Measurements from ENCODE around the gene INPP5D.

Gene INPP5D

GRCh38 chr2:233060980-233061590 is 943 bp downstream of the INPP5D start:
- no peak for TF ChIP-seq CTCF (IDR thresholded peaks at IDR 0.05; ENCODE audit: low read depth, low read length)
- DNase-seq (ENCODE audit: low read depth in 2 of 2) = no peak
- no peak overlapping the region for H3K4me3 ChIP-seq (replicated peaks in 1 of 2; ENCODE audit: low read depth in 2 of 2, low read length in 2 of 2)

GRCh38 chr2:233061591-233062450 is 1.7 kb downstream of the INPP5D start:
- peak; percentile 5 to 18 for DNase-seq (ENCODE audit: low read depth in 2 of 2)
- H3K4me3 ChIP-seq (replicated peaks in 1 of 2; ENCODE audit: low read depth in 2 of 2, low read length in 2 of 2) = no peak overlapping the region
- peak; percentile 10 for TF ChIP-seq CTCF (IDR thresholded peaks at IDR 0.05; ENCODE audit: low read depth, low read length)

- TF ChIP-seq CTCF (IDR thresholded peaks at IDR 0.05; ENCODE audit: low read depth, low read length) = no peak
- DNase-seq (ENCODE audit: low read depth in 2 of 2) = no peak
- H3K4me3 ChIP-seq (replicated peaks in 1 of 2; ENCODE audit: low read depth in 2 of 2, low read length in 2 of 2) = no peak overlapping the region
These were observed 2.3 kb downstream of the INPP5D start for GRCh38 chr2:233062451-233062850.

- no peak overlapping the region for H3K4me3 ChIP-seq (replicated peaks in 1 of 2; ENCODE audit: low read depth in 2 of 2, low read length in 2 of 2)
- DNase-seq (ENCODE audit: low read depth in 2 of 2) = no peak
- TF ChIP-seq CTCF (IDR thresholded peaks at IDR 0.05; ENCODE audit: low read depth, low read length) = no peak
These were observed 2.8 kb downstream of the INPP5D start for GRCh38 chr2:233062946-233063268.

GRCh38 chr2:233063269-233063975 is 3.3 kb downstream of the INPP5D start:
- no peak for DNase-seq (ENCODE audit: low read depth in 2 of 2)
- no peak for TF ChIP-seq CTCF (IDR thresholded peaks at IDR 0.05; ENCODE audit: low read depth, low read length)
- no peak overlapping the region for H3K4me3 ChIP-seq (replicated peaks in 1 of 2; ENCODE audit: low read depth in 2 of 2, low read length in 2 of 2)

- no peak for TF ChIP-seq CTCF (IDR thresholded peaks at IDR 0.05; ENCODE audit: low read depth, low read length)
- no peak for DNase-seq (ENCODE audit: low read depth in 2 of 2)
- H3K4me3 ChIP-seq (replicated peaks in 1 of 2; ENCODE audit: low read depth in 2 of 2, low read length in 2 of 2) = no peak overlapping the region
These were observed 3.9 kb downstream of the INPP5D start for GRCh38 chr2:233063976-233064411.
